Right lobe of liver (tissue), 6 donors: ENCODE data around the gene GSTM2. TPM values are rescaled to one million over a fixed set of nuclear protein-coding genes. Genes with fewer than 3 reads are reported as not detected.

Experiments
- ATAC-seq, 4 donors: fragments of 200-7000 bp; cut with Tn5 transposase; one replicate each; pipeline ENCODE4 v1.9.1; 2020; ENCODE audit warnings: mild to moderate bottlenecking in 4 of 4, moderate library complexity in 4 of 4
- DNase-seq, 3 donors: peaks; one replicate each; pipeline ENCODE4 v3.0.0-alpha.2; 2020
- H3K27ac ChIP-seq, 3 donors: fragments of 200-600 bp; one replicate each; pipeline ENCODE4 v1.8.0; 2022
- H3K27me3 ChIP-seq, 2 donors: fragments of 200-600 bp; one replicate each; pipeline ENCODE4 v1.8.0; 2022
- H3K36me3 ChIP-seq, 4 donors: fragments of 200-600 bp; sonication (generic) in 1 of 4; one replicate each; pipeline versions ENCODE4 v1.5.1 to v1.8.0; 2017 to 2022; ENCODE audit warnings: control low read depth in 1 of 4
- H3K4me1 ChIP-seq, 4 donors: fragments of 200-600 bp; sonication (generic) in 1 of 4; one replicate each; pipeline versions ENCODE4 v1.5.1 to v1.8.0; 2017 to 2022; ENCODE audit warnings: control low read depth in 1 of 4
- H3K4me3 ChIP-seq, 3 donors: fragments of 200-600 bp; one replicate each; pipeline ENCODE4 v1.8.0; 2022
- H3K9me3 ChIP-seq, 4 donors: fragments of 200-600 bp; sonication (generic) in 1 of 4; one replicate each; pipeline versions ENCODE4 v1.5.1 to v1.8.0; 2017 to 2022; ENCODE audit warnings: control low read depth in 1 of 4
- POLR2A ChIP-seq: fragments of 450-650 bp; IDR thresholded peaks from one replicate; pipeline ENCODE4 v1.6.1; 2017; ENCODE audit warnings: antibody characterized with exemption, mild to moderate bottlenecking
- WGBS: methylation state at CpG from one replicate; pipeline ENCODE4 v1.1.6; 2018; ENCODE audit warnings: low coverage, low lambda C conversion rate; ENCODE audit not compliant: insufficient coverage; ENCODE audit errors: missing lambda C conversion rate; 5-methylcytosine and 5-hydroxymethylcytosine counted together
- intact Hi-C, 2 donors: fragments of 100-400 bp; cut with DNase I; formaldehyde crosslinking; loops; one replicate each; pipeline versions ENCODE4 v1.11.2 to v1.14.1; 2022
- total RNA-seq, 6 experiments: library from RNA; depleted of rRNA in 2 of 6; stranded (reverse); fragments of >200 nt in 2 of 6; fragmentation: NEBNext Ultra II Directional in 3 of 6; extraction: Animal tissue kit (Norgen Biotek cat#: 25700) in 3 of 6; gene quantifications; one replicate each; pipeline versions ENCODE4 v1.1.0 to v1.2.4, GENCODE V29; 2016 to 2023
- TF ChIP-seq, protein P1 (sequence below), 4 donors: fragments of 200-600 bp in 3 of 4; fragments of 450-650 bp in 1 of 4; IDR thresholded peaks; one replicate each; pipeline versions ENCODE4 v1.5.1 to v1.8.0; 2016 to 2022; ENCODE audit warnings: antibody characterized with exemption in 4 of 4, mild to moderate bottlenecking in 2 of 4
- donor health status: DM: no; HTN: yes; CAD: no.
- donor health status: DM: no; HTN: no; CAD: no.
- donor health status: DM: no; HTN: no; CAD: no.
- donor health status: DM: no; HTN: yes; CAD: no.
- donor health status: DM: no; HTN: yes; CAD: no.

The GSTM2 gene
- total RNA-seq, 6 experiments from 2014 or later, result 4.4 to 16.0 (median 12.7) TPM

DNA sequence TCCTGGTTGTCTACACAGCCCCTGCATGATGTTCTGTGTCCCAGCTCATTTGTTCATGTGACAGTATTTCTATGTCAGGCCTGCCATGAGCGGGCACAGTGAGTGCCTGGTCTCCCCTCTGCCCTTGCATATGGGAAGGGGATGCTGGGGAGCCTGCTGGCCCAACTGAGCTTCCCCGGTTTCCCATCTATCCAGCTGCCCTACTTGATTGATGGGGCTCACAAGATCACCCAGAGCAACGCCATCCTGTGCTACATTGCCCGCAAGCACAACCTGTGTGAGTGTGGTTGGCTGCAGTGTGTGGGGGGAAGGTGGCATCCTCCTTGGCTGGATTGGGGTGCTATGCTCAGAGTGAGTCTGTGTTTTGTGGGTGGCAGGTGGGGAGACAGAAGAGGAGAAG, 10.5 kb upstream of the GSTM2 start:
- TF ChIP-seq, protein P1, sequence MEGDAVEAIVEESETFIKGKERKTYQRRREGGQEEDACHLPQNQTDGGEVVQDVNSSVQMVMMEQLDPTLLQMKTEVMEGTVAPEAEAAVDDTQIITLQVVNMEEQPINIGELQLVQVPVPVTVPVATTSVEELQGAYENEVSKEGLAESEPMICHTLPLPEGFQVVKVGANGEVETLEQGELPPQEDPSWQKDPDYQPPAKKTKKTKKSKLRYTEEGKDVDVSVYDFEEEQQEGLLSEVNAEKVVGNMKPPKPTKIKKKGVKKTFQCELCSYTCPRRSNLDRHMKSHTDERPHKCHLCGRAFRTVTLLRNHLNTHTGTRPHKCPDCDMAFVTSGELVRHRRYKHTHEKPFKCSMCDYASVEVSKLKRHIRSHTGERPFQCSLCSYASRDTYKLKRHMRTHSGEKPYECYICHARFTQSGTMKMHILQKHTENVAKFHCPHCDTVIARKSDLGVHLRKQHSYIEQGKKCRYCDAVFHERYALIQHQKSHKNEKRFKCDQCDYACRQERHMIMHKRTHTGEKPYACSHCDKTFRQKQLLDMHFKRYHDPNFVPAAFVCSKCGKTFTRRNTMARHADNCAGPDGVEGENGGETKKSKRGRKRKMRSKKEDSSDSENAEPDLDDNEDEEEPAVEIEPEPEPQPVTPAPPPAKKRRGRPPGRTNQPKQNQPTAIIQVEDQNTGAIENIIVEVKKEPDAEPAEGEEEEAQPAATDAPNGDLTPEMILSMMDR (IDR thresholded peaks at IDR 0.05), result no peak
- no peak for TF ChIP-seq POLR2A
- Histone ChIP-seq H3K9me3 (no peaks in the 10 kb centered on the region), H3K36me3 (no peaks in the 10 kb centered on the region), H3K4me1 (peaks cover 0 to 5% (median 0%) of the 10 kb centered on the region in 4 donors), H3K4me3 (no peak overlapping the region), H3K27ac (no peak overlapping the region), H3K27me3 (no peaks in the 10 kb centered on the region)
- 100% methylated on average over 1 of the region's 4 CpGs for WGBS
- ATAC-seq (no peak), DNase-seq (no peak)
- intact Hi-C loops, result no loop called here

DNA sequence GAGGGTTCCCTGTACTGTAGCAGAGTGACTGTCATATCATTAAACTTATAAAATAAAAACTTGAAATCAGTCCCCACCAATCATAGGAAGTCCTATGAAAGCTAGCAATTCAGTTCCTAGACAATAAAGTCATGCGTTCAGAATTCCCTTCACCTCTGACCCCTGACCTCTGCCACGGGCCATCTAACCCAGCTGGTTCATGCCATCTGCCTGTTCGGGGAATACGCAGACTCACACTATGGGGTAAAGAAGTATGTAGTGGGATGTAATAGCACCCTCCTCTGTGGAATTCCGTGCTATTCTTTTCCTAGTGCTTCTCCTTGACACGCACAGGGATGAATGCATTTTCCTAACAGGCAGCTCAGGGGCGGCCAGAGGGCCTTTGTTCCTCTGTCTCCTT, 9.9 kb upstream of the GSTM2 start:
- Histone ChIP-seq H3K4me1 (peaks cover 0 to 5% (median 0%) of the 10 kb centered on the region in 4 donors), H3K9me3 (no peaks in the 10 kb centered on the region), H3K36me3 (no peaks in the 10 kb centered on the region), H3K4me3 (no peak overlapping the region), H3K27me3 (no peaks in the 10 kb centered on the region), H3K27ac (no peak overlapping the region)
- intact Hi-C loops, result no loop called here
- no peak for DNase-seq
- WGBS, result 70% methylated on average over 4 of the region's 7 CpGs
- ATAC-seq, result no peak
- no peak for TF ChIP-seq POLR2A
- TF ChIP-seq, protein P1 (IDR thresholded peaks at IDR 0.05), result no peak

DNA sequence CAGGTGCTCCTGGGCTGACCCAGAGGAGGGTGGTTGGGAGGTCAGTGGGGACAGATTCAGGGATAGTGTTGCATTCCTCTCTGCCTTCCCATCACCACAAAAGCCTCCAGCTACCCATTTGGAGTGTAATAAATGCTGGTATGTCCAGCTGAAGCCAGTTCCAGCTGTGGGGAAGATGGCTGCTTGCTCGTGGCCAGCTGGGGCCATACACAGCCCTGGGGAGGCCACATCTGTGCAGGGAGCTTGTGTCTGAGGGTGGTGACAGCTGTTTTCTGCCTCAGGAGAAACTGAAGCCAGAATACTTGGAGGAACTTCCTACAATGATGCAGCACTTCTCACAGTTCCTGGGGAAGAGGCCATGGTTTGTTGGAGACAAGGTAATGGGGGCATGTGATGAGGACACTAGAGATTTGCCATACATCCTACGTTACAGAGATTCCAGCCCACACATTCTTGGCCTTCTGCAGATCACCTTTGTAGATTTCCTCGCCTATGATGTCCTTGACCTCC, 9.3 kb upstream of the GSTM2 start:
- Histone ChIP-seq H3K4me3 (no peak overlapping the region), H3K36me3 (no peaks in the 10 kb centered on the region), H3K27me3 (no peaks in the 10 kb centered on the region), H3K9me3 (no peaks in the 10 kb centered on the region), H3K27ac (no peak overlapping the region), H3K4me1 (peaks cover 0 to 5% (median 0%) of the 10 kb centered on the region in 4 donors)
- ATAC-seq (no peak), DNase-seq (no peak)
- intact Hi-C loops, result no loop called here
- 42% methylated on average over 2 of the region's 3 CpGs for WGBS
- TF ChIP-seq, protein P1 (IDR thresholded peaks at IDR 0.05), result no peak
- TF ChIP-seq POLR2A, result no peak

DNA sequence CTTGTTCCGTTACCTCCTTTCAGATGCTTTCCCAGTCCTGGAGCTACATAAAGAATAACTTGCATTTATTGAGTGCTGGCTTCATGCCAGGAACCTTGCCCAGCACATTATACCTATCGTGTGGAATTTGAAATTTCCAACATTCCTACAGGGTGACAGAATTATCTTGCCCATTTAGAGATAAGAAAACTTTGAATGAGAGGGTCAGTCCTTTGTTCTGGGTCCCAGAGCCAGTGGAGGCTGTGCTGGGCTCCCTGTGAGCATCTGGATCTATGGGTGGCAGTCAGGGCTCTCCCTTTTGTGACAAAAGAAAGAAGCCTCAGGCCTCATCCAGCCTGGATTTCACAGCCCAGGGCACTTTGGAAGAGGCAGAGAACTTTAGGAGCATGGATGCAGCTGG, 8.7 kb upstream of the GSTM2 start:
- TF ChIP-seq, protein P1 (IDR thresholded peaks at IDR 0.05), result no peak
- TF ChIP-seq POLR2A, result no peak
- Histone ChIP-seq H3K9me3 (no peaks in the 10 kb centered on the region), H3K36me3 (no peaks in the 10 kb centered on the region), H3K27me3 (no peaks in the 10 kb centered on the region), H3K27ac (no peak overlapping the region), H3K4me1 (peaks cover 0 to 5% (median 0%) of the 10 kb centered on the region in 4 donors), H3K4me3 (no peak overlapping the region)
- intact Hi-C loops, result no loop called here
- 34% methylated on average over 2 of the region's 2 CpGs for WGBS
- DNase-seq (no peak), ATAC-seq (no peak)
